A549 (cell line): ENCODE results near the gene CNBP. TPM values are rescaled to one million over a fixed set of nuclear protein-coding genes. Genes with fewer than 3 reads are reported as not detected.

Source experiments
- ATAC-seq, 2 experiments: fragments of 200-7000 bp in 1 of 2; fragments of >200 bp in 1 of 2; cut with Nextera tagmentation in 1 of 2; cut with Tn5 transposase in 1 of 2; 3 replicates each; pipeline versions ENCODE4 v1.8.0 to v1.9.1; 2018 to 2020; ENCODE audit warnings: mild to moderate bottlenecking in 1 of 2, moderate library complexity in 1 of 2
- CTCF ChIA-PET: fragments of 300-600 bp; sonication (Branson Sonifier 250); formaldehyde crosslinking; extraction: SDS; loops from one replicate; lab custom pipeline; 2021; ENCODE audit warnings: antibody characterized with exemption, inconsistent platforms; lab: Yijun Ruan, JAX
- POLR2A ChIA-PET: fragments of 350-600 bp; formaldehyde crosslinking; extraction: SDS; loops from one replicate; lab custom pipeline; 2021; ENCODE audit warnings: antibody characterized with exemption, inconsistent platforms; lab: Yijun Ruan, JAX
- DNase-seq, 2 experiments: peaks; one replicate each; pipeline versions ENCODE4 v3.0.0 to v3.0.0-alpha.2; 2011 to 2016; ENCODE audit warnings: low read depth in 1 of 2, low spot score in 1 of 2
- FAIRE-seq: peaks from 2 replicates; lab custom pipeline; 2011; peaks lifted over from hg19 to GRCh38; lab: Jason Lieb, UNC
- H3K27ac ChIP-seq, 2 experiments: fragments of >200 bp; sonication (Bioruptor Twin); formaldehyde crosslinking; 3 replicates each; pipeline ENCODE4 v1.5.1; 2016 to 2017
- H3K4me1 ChIP-seq: fragments of >200 bp; sonication (Bioruptor Twin); formaldehyde crosslinking; 3 replicates; pipeline ENCODE4 v1.6.1; 2016
- H3K4me2 ChIP-seq: fragments of >200 bp; sonication (Bioruptor Twin); formaldehyde crosslinking; 3 replicates; pipeline ENCODE4 v1.6.1; 2016
- H3K4me3 ChIP-seq: fragments of >200 bp; sonication (Bioruptor Twin); formaldehyde crosslinking; 3 replicates; pipeline ENCODE4 v1.5.1; 2016
- H3K9me3 ChIP-seq: fragments of >200 bp; sonication (Bioruptor Twin); formaldehyde crosslinking; 3 replicates; pipeline ENCODE4 v1.6.1; 2016
- CBX2 ChIP-seq: fragments of 200-600 bp; sonication (generic); IDR thresholded peaks from 2 replicates; pipeline ENCODE4 v1.6.1; 2016; ENCODE audit warnings: low read depth, mild to moderate bottlenecking, borderline replicate concordance
- CHD4 ChIP-seq: fragments of 200-600 bp; sonication (generic); IDR thresholded peaks from 2 replicates; pipeline ENCODE4 v1.6.1; 2016; ENCODE audit warnings: antibody characterized with exemption, mild to moderate bottlenecking, borderline replicate concordance
- E2F6 ChIP-seq: IDR thresholded peaks from 2 replicates; pipeline ENCODE4 v1.6.1; 2012; ENCODE audit warnings: low read depth, borderline replicate concordance
- ESRRA ChIP-seq: fragments of 150-350 bp; IDR thresholded peaks from 2 replicates; pipeline ENCODE4 v1.6.1; 2014; ENCODE audit warnings: mild to moderate bottlenecking, low read length, borderline replicate concordance
- FOSL2 ChIP-seq, 2 experiments: fragments of 450-650 bp in 1 of 2; fragments of >200 bp in 1 of 2; sonication (Bioruptor Twin) in 1 of 2; formaldehyde crosslinking; IDR thresholded peaks; 2 replicates each; pipeline versions ENCODE4 v1.5.0 to v1.6.1; 2016 to 2020; ENCODE audit warnings: mild to moderate bottlenecking in 1 of 2, moderate library complexity in 1 of 2
- FOXS1 ChIP-seq: fragments of 250-450 bp; sonication (Bioruptor Pico); IDR thresholded peaks from 2 replicates; pipeline ENCODE4 v1.5.0; 2020; ENCODE audit warnings: mild to moderate bottlenecking, moderate library complexity
- HEYL ChIP-seq: fragments of 250-450 bp; sonication (Bioruptor Pico); IDR thresholded peaks from 2 replicates; pipeline ENCODE4 v1.8.0; 2021; ENCODE audit warnings: mild to moderate bottlenecking, moderate library complexity
- HMGXB4 ChIP-seq: fragments of 250-450 bp; sonication (Bioruptor Pico); IDR thresholded peaks from 2 replicates; pipeline ENCODE4 v1.5.0; 2021; ENCODE audit warnings: mild to moderate bottlenecking, moderate library complexity, borderline replicate concordance
- HOXA7 ChIP-seq: fragments of 250-450 bp; sonication (Bioruptor Pico); IDR thresholded peaks from 2 replicates; pipeline ENCODE4 v1.5.0; 2020; ENCODE audit warnings: mild to moderate bottlenecking, moderate library complexity
- HOXB13 ChIP-seq: fragments of 250-450 bp; sonication (Bioruptor Pico); IDR thresholded peaks from 2 replicates; pipeline ENCODE4 v1.5.0; 2020; ENCODE audit warnings: low read depth, mild to moderate bottlenecking, moderate library complexity
- KDM5A ChIP-seq: fragments of 200-600 bp; sonication (generic); IDR thresholded peaks from 2 replicates; pipeline ENCODE4 v1.6.1; 2016; ENCODE audit warnings: antibody characterized with exemption, mild to moderate bottlenecking
- NFE2L2 ChIP-seq: fragments of 150-350 bp; conservative IDR thresholded peaks from 2 replicates; pipeline ENCODE4 v1.6.1; 2014; ENCODE audit warnings: low read length
- NR3C1 ChIP-seq: fragments of >200 bp; sonication (Bioruptor Twin); formaldehyde crosslinking; IDR thresholded peaks from 3 replicates; pipeline ENCODE4 v1.6.1; 2017
- PBX3 ChIP-seq: IDR thresholded peaks from 2 replicates; pipeline ENCODE4 v1.6.1; 2012
- RNF2 ChIP-seq: fragments of 200-600 bp; sonication (generic); IDR thresholded peaks from 2 replicates; pipeline ENCODE4 v1.6.1; 2016; ENCODE audit warnings: low read depth, mild to moderate bottlenecking, antibody characterized with exemption, moderate library complexity, borderline replicate concordance
- SMC3 ChIP-seq: fragments of >200 bp; sonication (Bioruptor Twin); formaldehyde crosslinking; IDR thresholded peaks from 3 replicates; pipeline ENCODE4 v1.6.1; 2018; ENCODE audit warnings: inconsistent platforms
- TP53 ChIP-seq: fragments of 250-450 bp; sonication (Bioruptor Pico); IDR thresholded peaks from 2 replicates; pipeline ENCODE4 v1.5.0; 2021; ENCODE audit warnings: mild to moderate bottlenecking, moderate library complexity
- USF2 ChIP-seq: fragments of 450-650 bp; IDR thresholded peaks from 2 replicates; pipeline ENCODE4 v1.6.1; 2014; ENCODE audit warnings: antibody characterized with exemption
- WGBS: methylation state at CpG from one replicate; pipeline ENCODE4 v1.1.6; 2017; ENCODE audit errors: missing lambda C conversion rate; 5-methylcytosine and 5-hydroxymethylcytosine counted together
- polyA plus RNA-seq, 4 experiments: library from polyadenylated mRNA; depleted of rRNA in 3 of 4; stranded (reverse); fragments of >200 nt; fragmentation: RNase III in 1 of 4; extraction: RNeasy Plus Mini Kit Qiagen cat#74134 plus additional on column Dnase treatment in 1 of 4; gene quantifications; 2 replicates in 3 of 4; 3 replicates in 1 of 4; pipeline ENCODE4 v1.2.3, GENCODE V29; 2011 to 2017

The CNBP gene
- polyA plus RNA-seq, 2 of the 4 experiments (the other 2 are of a cell fraction), result 312 to 365 TPM

- 53% methylated on average over 2 of the region's 2 CpGs for WGBS
- ATAC-seq, result no peak
- ChIA-PET POLR2A (no interaction called here), CTCF (interaction anchor here (1.1 to 1.3 kb wide), 3 partner anchors 8 to 41 kb away, joined by 3 to 7 read pairs (median 4); no protein-coding TSS in a partner anchor)
- no peak for FAIRE-seq
- H3K4me3 ChIP-seq, result no peak overlapping the region
- TF ChIP-seq CHD4, result no peak
- no peak for TF ChIP-seq FOSL2 (IDR thresholded peaks at IDR 0.05)
- no peak for TF ChIP-seq FOSL2 (CRISPR knock-in tag; IDR thresholded peaks at IDR 0.05)
- TF ChIP-seq RNF2, result no peak
- no peak for TF ChIP-seq SMC3
- no peak for TF ChIP-seq USF2
- TF ChIP-seq TP53 (CRISPR knock-in tag), result no peak
- no peak for TF ChIP-seq ESRRA
- TF ChIP-seq KDM5A, result no peak
- no peak for TF ChIP-seq HEYL (CRISPR knock-in tag)
- TF ChIP-seq FOXS1, result no peak
- TF ChIP-seq PBX3, result no peak
- no peak for TF ChIP-seq HOXB13 (CRISPR knock-in tag)
- DNase-seq, result no peak
- H3K4me2 ChIP-seq, result no peak overlapping the region
- no peak overlapping the region for H3K27ac ChIP-seq
- H3K9me3 ChIP-seq, result no peaks in the 10 kb centered on the region
- H3K4me1 ChIP-seq, result peaks cover 6% of the 10 kb centered on the region; the same call in 2 of the 3 replicates
These were observed 20.8 kb upstream of the CNBP start for GRCh38 chr3:129204473-129204872.

- DNase-seq, result no peak
These were observed 15.7 kb upstream of the CNBP start for GRCh38 chr3:129199366-129199765.

More at GRCh38 chr3:129199366-129199765, 15.7 kb upstream of the CNBP start:
- ChIA-PET CTCF (interaction anchor here (1.4 kb wide), 1 partner anchor 46 kb away, joined by 7 read pairs; no protein-coding TSS in a partner anchor), POLR2A (no interaction called here)
- WGBS, result 95% methylated on average over 8 of the region's 8 CpGs
- Histone ChIP-seq H3K27ac (no peak overlapping the region), H3K4me3 (no peak overlapping the region), H3K9me3 (no peaks in the 10 kb centered on the region), H3K4me1 (peaks cover 29% of the 10 kb centered on the region), H3K4me2 (no peak overlapping the region)
- no peak for FAIRE-seq
- TF ChIP-seq ESRRA (no peak), RNF2 (no peak), NFE2L2 (no peak), E2F6 (no peak), NR3C1 (no peak), HOXA7 (no peak), FOSL2 (IDR thresholded peaks at IDR 0.05) (no peak), FOSL2 (CRISPR knock-in tag; IDR thresholded peaks at IDR 0.05) (no peak), CBX2 (no peak), HMGXB4 (CRISPR knock-in tag) (no peak)
- no peak for ATAC-seq
